HL-60 (cell line): ENCODE data around the gene DCAKD.

ENCODE experiments used
- DNase-seq, 2 experiments: peaks; one replicate each; pipeline ENCODE4 v3.0.0-alpha.2; 2010 to 2020; ENCODE audit warnings: low read depth in 1 of 2, low spot score in 1 of 2
- H3K27ac ChIP-seq: fragments of 250-450 bp; sonication (Bioruptor Pico); replicated peaks from 2 replicates; pipeline ENCODE4 v1.5.1; 2020; ENCODE audit warnings: mild to moderate bottlenecking, moderate library complexity
- H3K27me3 ChIP-seq: fragments of 250-450 bp; sonication (Bioruptor Pico); 2 replicates; pipeline ENCODE4 v1.5.1; 2021; ENCODE audit warnings: mild to moderate bottlenecking, moderate library complexity; ENCODE audit not compliant: insufficient read depth, poor library complexity, severe bottlenecking
- H3K4me3 ChIP-seq: replicated peaks from 2 replicates; pipeline ENCODE4 v1.5.1; 2011; ENCODE audit warnings: mild to moderate bottlenecking, control low read depth, low read length; ENCODE audit not compliant: insufficient read depth
- CTCF ChIP-seq: IDR thresholded peaks from one replicate; pipeline ENCODE4 v1.5.1; 2011; ENCODE audit warnings: low read length, control low read depth, inconsistent platforms; ENCODE audit not compliant: insufficient read depth
- GABPA ChIP-seq: IDR thresholded peaks from 2 replicates; pipeline ENCODE4 v1.6.1; 2012; ENCODE audit warnings: low read depth
- POLR2AphosphoS5 ChIP-seq: IDR thresholded peaks from 2 replicates; pipeline ENCODE4 v1.6.1; 2012; ENCODE audit warnings: low read depth
- SPI1 ChIP-seq: IDR thresholded peaks from 2 replicates; pipeline ENCODE4 v1.6.1; 2012; ENCODE audit warnings: low read depth, mild to moderate bottlenecking, borderline replicate concordance
- TF ChIP-seq, protein P1 (sequence below): IDR thresholded peaks from 2 replicates; pipeline ENCODE4 v1.6.1; 2012; ENCODE audit warnings: low read depth; ENCODE audit not compliant: insufficient replicate concordance

Gene DCAKD

DNA sequence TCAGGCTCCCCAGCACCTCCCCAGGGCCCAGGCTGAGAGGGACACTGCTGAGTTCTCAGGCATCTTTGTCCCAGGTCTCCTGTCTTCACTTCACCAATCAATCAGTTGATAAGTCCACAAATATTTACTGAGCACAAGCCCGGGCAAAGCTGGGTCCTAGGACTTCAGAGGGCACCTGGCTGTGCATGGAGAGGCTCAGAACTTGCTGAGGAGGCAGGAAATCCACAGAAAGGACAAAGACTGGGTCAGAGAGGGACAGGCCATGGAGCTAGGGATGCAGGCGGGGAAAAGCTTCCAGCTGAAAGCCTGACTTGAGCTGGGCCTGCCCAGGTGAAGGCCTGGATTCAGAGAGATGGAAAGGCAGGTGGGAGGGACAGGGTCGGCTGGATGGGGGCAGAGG lies 50.1 kb downstream of the DCAKD start:
- Histone ChIP-seq H3K4me3 (no peak overlapping the region), H3K27me3 (peaks cover 5% of the 10 kb centered on the region), H3K27ac (no peak overlapping the region)
- no peak for DNase-seq
- TF ChIP-seq CTCF, result no peak
- no peak for TF ChIP-seq POLR2AphosphoS5
- no peak for TF ChIP-seq GABPA
- no peak for TF ChIP-seq SPI1
- TF ChIP-seq, protein P1, sequence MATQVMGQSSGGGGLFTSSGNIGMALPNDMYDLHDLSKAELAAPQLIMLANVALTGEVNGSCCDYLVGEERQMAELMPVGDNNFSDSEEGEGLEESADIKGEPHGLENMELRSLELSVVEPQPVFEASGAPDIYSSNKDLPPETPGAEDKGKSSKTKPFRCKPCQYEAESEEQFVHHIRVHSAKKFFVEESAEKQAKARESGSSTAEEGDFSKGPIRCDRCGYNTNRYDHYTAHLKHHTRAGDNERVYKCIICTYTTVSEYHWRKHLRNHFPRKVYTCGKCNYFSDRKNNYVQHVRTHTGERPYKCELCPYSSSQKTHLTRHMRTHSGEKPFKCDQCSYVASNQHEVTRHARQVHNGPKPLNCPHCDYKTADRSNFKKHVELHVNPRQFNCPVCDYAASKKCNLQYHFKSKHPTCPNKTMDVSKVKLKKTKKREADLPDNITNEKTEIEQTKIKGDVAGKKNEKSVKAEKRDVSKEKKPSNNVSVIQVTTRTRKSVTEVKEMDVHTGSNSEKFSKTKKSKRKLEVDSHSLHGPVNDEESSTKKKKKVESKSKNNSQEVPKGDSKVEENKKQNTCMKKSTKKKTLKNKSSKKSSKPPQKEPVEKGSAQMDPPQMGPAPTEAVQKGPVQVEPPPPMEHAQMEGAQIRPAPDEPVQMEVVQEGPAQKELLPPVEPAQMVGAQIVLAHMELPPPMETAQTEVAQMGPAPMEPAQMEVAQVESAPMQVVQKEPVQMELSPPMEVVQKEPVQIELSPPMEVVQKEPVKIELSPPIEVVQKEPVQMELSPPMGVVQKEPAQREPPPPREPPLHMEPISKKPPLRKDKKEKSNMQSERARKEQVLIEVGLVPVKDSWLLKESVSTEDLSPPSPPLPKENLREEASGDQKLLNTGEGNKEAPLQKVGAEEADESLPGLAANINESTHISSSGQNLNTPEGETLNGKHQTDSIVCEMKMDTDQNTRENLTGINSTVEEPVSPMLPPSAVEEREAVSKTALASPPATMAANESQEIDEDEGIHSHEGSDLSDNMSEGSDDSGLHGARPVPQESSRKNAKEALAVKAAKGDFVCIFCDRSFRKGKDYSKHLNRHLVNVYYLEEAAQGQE, result no peak

GRCh38 chr17:44999433-44999832 lies 52.0 kb downstream of the DCAKD start:
- H3K27ac ChIP-seq, result no peak overlapping the region
- H3K27me3 ChIP-seq, result peaks cover 10% of the 10 kb centered on the region
- TF ChIP-seq, protein P1, result no peak
- TF ChIP-seq GABPA (no peak), CTCF (no peak), POLR2AphosphoS5 (no peak), SPI1 (no peak)
- H3K4me3 ChIP-seq, result no peak overlapping the region
- DNase-seq, result no peak

- TF ChIP-seq, protein P1, result no peak
- TF ChIP-seq CTCF (no peak), POLR2AphosphoS5 (no peak), SPI1 (no peak), GABPA (no peak)
- Histone ChIP-seq H3K4me3 (no peak overlapping the region), H3K27ac (no peak overlapping the region), H3K27me3 (peaks cover 9% of the 10 kb centered on the region)
- no peak for DNase-seq
Observed at GRCh38 chr17:44998646-44999045, 52.8 kb downstream of the DCAKD start.
